ENCODE data around the gene OSBP2.

GRCh38 chr22:30705710-30706651 lies 11.3 kb downstream of the OSBP2 start:
- TF ChIP-seq GATA2 (IDR thresholded peaks at IDR 0.05; ENCODE audit: low read depth, low read length), result no peak
- TF ChIP-seq GATA3 (IDR thresholded peaks at IDR 0.05; ENCODE audit: low read depth, low read length), result no peak
